ENCODE data around the gene MED15. TPM values are rescaled to one million over a fixed set of nuclear protein-coding genes. Genes with fewer than 3 reads are reported as not detected.
A peak's percentile ranks its signal among the peaks of the same experiment; 100 is the strongest.

The MED15 gene
- total and polyA plus RNA-seq, 7 donors, result 25.8 to 86.8 (median 37.5) TPM

GRCh38 chr22:20634560-20635226 lies 127.3 kb downstream of the MED15 start:
- Histone ChIP-seq H3K27me3 (peaks cover 0 to 21% (median 0%) of the 10 kb centered on the region in 3 donors), H3K4me1 (no peaks in the 10 kb centered on the region), H3K4me3 (no peak overlapping the region), H3K27ac (no peak overlapping the region), H3K36me3 (no peaks in the 10 kb centered on the region), H3K9me3 (no peaks in the 10 kb centered on the region)
- 83 to 91% methylated on average over 9 of the region's 9 CpGs for WGBS, 2 donors
- DNase-seq, result no peak
- TF ChIP-seq, protein P1, sequence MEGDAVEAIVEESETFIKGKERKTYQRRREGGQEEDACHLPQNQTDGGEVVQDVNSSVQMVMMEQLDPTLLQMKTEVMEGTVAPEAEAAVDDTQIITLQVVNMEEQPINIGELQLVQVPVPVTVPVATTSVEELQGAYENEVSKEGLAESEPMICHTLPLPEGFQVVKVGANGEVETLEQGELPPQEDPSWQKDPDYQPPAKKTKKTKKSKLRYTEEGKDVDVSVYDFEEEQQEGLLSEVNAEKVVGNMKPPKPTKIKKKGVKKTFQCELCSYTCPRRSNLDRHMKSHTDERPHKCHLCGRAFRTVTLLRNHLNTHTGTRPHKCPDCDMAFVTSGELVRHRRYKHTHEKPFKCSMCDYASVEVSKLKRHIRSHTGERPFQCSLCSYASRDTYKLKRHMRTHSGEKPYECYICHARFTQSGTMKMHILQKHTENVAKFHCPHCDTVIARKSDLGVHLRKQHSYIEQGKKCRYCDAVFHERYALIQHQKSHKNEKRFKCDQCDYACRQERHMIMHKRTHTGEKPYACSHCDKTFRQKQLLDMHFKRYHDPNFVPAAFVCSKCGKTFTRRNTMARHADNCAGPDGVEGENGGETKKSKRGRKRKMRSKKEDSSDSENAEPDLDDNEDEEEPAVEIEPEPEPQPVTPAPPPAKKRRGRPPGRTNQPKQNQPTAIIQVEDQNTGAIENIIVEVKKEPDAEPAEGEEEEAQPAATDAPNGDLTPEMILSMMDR (IDR thresholded peaks at IDR 0.05), result no peak
- TF ChIP-seq POLR2A (IDR thresholded peaks at IDR 0.05) (no peak), EP300 (IDR thresholded peaks at IDR 0.05) (no peak), POLR2AphosphoS5 (IDR thresholded peaks at IDR 0.05) (no peak)
- intact Hi-C loops (cut with DNase I), result no loop called here

- no peak for DNase-seq
- H3K9me3 ChIP-seq, result no peaks in the 10 kb centered on the region
- 76% methylated on average over 6 of the region's 6 CpGs for WGBS, 2 donors
- TF ChIP-seq POLR2A (IDR thresholded peaks at IDR 0.05) (no peak), POLR2AphosphoS5 (IDR thresholded peaks at IDR 0.05) (no peak), EP300 (IDR thresholded peaks at IDR 0.05) (no peak)
- TF ChIP-seq, protein P1 (IDR thresholded peaks at IDR 0.05), result no peak
- H3K27ac ChIP-seq, result no peak overlapping the region
- H3K36me3 ChIP-seq, result no peaks in the 10 kb centered on the region
- intact Hi-C loops (cut with DNase I), result no loop called here
- H3K4me3 ChIP-seq, result no peak overlapping the region
- no peaks in the 10 kb centered on the region for H3K4me1 ChIP-seq
- H3K27me3 ChIP-seq, result peaks cover 0 to 21% (median 0%) of the 10 kb centered on the region in 3 donors
These were observed 127.8 kb downstream of the MED15 start for GRCh38 chr22:20635227-20635591.

GRCh38 chr22:20636075-20636812 lies 128.8 kb downstream of the MED15 start:
- intact Hi-C loops (cut with DNase I), result no loop called here
- Histone ChIP-seq H3K4me3 (no peak overlapping the region), H3K4me1 (no peaks in the 10 kb centered on the region), H3K27me3 (peaks cover 0 to 21% (median 0%) of the 10 kb centered on the region in 3 donors), H3K27ac (no peak overlapping the region), H3K36me3 (no peaks in the 10 kb centered on the region), H3K9me3 (no peaks in the 10 kb centered on the region)
- WGBS, 2 donors, result 84 to 89% methylated on average over 16 of the region's 16 CpGs
- DNase-seq, result peak; percentile 57
- TF ChIP-seq POLR2A (IDR thresholded peaks at IDR 0.05) (no peak), POLR2AphosphoS5 (IDR thresholded peaks at IDR 0.05) (no peak), EP300 (IDR thresholded peaks at IDR 0.05) (no peak)
- TF ChIP-seq, protein P1 (IDR thresholded peaks at IDR 0.05), result no peak

DNA sequence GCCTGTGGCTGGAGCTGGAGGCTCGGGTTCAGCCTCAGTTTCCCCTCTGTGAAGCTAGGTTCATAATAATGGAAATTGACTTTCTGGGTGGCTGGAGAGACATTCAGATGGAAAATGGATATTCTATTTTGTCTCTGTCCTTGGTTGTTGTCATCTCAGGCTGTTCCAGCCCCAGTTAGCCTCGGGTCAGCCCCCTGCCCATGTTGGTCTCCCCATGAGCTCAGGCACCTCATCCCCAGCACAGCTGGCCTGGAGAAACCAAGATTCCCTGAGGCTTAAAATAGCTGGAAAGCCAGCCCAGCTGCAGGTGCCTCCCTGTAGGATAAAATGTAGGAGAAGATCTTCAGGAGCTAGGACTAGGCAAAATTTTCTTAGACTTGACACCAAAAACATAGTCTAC lies 129.5 kb downstream of the MED15 start:
- no peak overlapping the region for H3K27ac ChIP-seq
- no peak for DNase-seq
- peaks cover 0 to 21% (median 0%) of the 10 kb centered on the region in 3 donors for H3K27me3 ChIP-seq
- intact Hi-C loops (cut with DNase I), result no loop called here
- WGBS, 2 donors, result 81% methylated on average over 2 of the region's 2 CpGs
- H3K4me3 ChIP-seq, result no peak overlapping the region
- H3K9me3 ChIP-seq, result no peaks in the 10 kb centered on the region
- no peak for TF ChIP-seq POLR2A (IDR thresholded peaks at IDR 0.05)
- TF ChIP-seq POLR2AphosphoS5 (IDR thresholded peaks at IDR 0.05), result no peak
- TF ChIP-seq, protein P1 (IDR thresholded peaks at IDR 0.05), result no peak
- no peak for TF ChIP-seq EP300 (IDR thresholded peaks at IDR 0.05)
- no peaks in the 10 kb centered on the region for H3K36me3 ChIP-seq
- no peaks in the 10 kb centered on the region for H3K4me1 ChIP-seq

Small RNA genes lying within 50 kb of the gene (small RNA-seq; reads per million reads assigned to genes)
- gene IGLL4P (0 reads per million in 3 donors), gene RF00019 (0 reads per million in 3 donors), gene RN7SL812P (0 reads per million in 3 donors), gene RNY1P9 (0 to 0.07 (median 0) reads per million in 3 donors)

Other genes starting within 250 kb of the MED15 start
- gene RTN4R, start 239.3 kb upstream of the MED15 start, total RNA-seq, result under 1 TPM in 2 of 4 donors, not detected in 2; 0.36 to 0.83 TPM
- 1 to 10 TPM in 2 of 3 donors, under 1 TPM in 1; 0.60 to 4.3 (median 1.4) TPM for gene RTN4R, start 239.3 kb upstream of the MED15 start, polyA plus RNA-seq
- gene DGCR6L, start 187.6 kb upstream of the MED15 start, total RNA-seq, result 10 to 100 TPM; 62.3 to 88.6 (median 69.8) TPM
- gene DGCR6L, start 187.6 kb upstream of the MED15 start, polyA plus RNA-seq, result 10 to 100 TPM; 38.6 to 72.7 (median 54.6) TPM
- 10 to 100 TPM; 11.4 to 18.8 (median 15.2) TPM for gene ZNF74, start 113.5 kb upstream of the MED15 start, total RNA-seq
- gene ZNF74, start 113.5 kb upstream of the MED15 start, polyA plus RNA-seq, result 1 to 10 TPM; 1.4 to 4.8 (median 2.4) TPM
- 10 to 100 TPM in 3 of 4 donors, 1 to 10 TPM in 1; 6.4 to 12.8 (median 10.4) TPM for gene SCARF2, start 69.8 kb upstream of the MED15 start, total RNA-seq
- gene SCARF2, start 69.8 kb upstream of the MED15 start, polyA plus RNA-seq, result 1 to 10 TPM in 1 of 3 donors, under 1 TPM in 2; under 0.01 to 1.9 (median 0.46) TPM
- gene KLHL22, start 11.8 kb upstream of the MED15 start, total RNA-seq, result 10 to 100 TPM; 26.4 to 39.6 (median 32.7) TPM
- gene KLHL22, start 11.8 kb upstream of the MED15 start, polyA plus RNA-seq, result 10 to 100 TPM in 1 of 3 donors, 1 to 10 TPM in 2; 5.4 to 14.0 (median 6.0) TPM

Data from sigmoid colon (tissue), 7 donors.